ENCODE data around the gene RHCG.
"Not testable (repeated sequence)": the region's sequence is repeated elsewhere in the genome, so short reads cannot be mapped to it uniquely, and the experiment has no call there.

The RHCG gene

GRCh38 chr15:89475661-89476060 lies 20.7 kb downstream of the RHCG start:
- no peak for DNase-seq

- no peak for DNase-seq
Observed at GRCh38 chr15:89472785-89473256, 23.6 kb downstream of the RHCG start.

DNA sequence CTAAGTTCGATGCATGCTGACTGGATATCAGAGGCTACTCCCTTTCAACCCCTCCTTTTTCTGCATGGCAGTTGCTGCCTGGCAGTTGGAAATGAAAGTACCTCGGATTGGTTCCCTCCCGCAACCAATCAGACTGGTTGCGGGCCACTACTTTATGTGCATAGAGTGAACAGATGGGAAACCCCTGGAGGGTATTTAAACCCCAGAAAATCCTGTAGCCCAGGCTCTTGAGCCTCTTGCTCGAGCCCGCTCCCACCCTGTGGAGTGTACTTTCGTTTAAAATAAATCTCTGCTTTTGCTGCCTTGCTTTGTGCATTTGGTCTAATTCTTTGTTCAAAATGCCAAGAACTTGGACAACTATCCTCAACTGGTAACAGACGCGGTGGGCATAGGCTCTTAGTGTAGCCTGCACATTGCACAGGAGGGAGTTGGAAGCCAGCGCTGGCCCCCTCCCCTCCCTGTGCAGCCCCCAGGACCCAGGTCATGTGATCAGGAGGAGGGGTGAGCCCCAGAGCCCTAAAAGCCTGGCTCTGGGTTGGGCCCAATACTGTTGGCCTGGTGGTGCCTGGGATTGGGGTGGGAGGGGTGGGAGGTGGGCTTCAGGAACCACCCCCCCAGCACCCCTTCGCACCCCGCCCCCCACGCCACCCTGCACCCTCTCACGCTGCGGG lies 26.8 kb downstream of the RHCG start:
- no peak for DNase-seq

- DNase-seq: not testable (repeated sequence)
Observed at GRCh38 chr15:89468813-89469212, 27.6 kb downstream of the RHCG start.

- no peak for DNase-seq
Observed at GRCh38 chr15:89463113-89463512, 33.3 kb downstream of the RHCG start.

GRCh38 chr15:89462198-89462912 lies 34.0 kb downstream of the RHCG start:
- DNase-seq: no peak

DNA sequence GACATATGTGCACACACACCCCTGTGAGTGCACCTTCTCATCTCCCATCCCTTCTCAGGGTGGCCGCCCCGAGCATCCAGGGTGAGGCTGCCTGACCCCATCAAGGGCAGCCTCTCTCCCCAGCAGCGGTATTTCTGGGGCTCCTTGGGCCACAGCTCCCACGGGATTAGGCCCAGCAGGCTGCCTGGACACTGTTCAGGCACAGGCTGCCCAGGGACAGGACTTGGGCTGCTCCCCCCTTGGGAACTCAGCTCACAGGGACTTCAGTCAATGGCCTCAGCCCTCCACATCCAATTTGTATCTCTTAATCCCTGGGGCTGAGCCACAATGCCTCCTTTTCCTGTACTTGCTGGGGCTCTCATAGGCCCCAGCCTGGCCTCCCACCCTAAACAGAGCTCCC lies 35.0 kb downstream of the RHCG start:
- no peak for DNase-seq

DNA sequence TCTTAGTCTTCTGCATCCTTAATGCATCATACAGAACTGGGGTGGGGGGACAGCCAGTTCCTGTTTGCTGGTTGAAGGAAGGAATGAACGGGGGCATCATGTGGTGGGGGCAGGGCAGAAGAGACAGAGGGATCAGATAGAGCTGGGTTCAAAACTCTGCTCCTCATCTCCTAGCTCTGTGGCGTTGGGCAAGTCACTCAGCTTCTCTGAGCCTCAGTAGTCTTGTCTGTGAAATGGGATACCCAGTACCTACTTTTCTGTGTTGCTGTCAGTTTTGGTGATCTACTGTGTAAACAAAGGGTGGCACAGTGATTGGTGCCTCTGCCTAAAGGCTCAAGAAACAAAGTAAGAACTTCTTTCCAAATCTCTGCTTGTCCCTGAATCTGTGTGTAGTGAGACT lies 36.3 kb downstream of the RHCG start:
- no peak for DNase-seq

DNA sequence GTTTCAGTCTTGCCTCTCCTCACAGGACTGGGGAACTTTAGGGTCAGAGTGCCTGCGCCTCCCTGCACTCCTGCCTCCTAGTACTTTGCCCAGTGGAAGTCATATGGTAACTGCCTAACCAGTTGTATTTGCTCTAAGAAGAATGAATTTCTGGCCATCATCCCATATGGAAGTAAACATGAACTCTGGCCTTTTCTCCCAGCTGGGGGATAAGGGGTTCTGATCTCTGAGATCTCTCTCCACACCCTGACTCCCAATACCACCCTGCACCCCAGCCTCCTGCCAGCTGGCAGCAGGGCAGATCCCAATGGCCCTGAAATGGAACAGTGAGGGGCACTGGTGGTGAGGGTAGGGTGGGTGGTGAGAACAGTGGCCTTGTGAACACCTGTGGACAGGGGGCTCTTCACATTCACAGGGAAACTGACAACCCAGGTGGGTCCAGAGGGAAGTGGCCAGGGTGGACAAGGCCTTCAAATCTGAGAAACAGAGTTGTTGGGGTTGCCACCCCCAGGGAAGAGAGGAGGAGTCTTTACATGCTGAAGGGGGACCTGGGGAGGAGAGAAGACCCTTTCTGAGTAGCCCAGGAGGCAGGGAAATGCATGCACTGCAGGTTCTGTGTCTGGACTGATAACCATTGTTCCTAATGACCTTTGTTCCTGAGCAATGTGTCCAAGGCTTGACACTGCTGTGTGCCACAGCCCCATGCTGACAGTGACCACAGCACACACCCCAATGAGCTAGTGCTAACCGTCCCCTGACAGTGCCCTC lies 36.9 kb downstream of the RHCG start:
- no peak for DNase-seq

GRCh38 chr15:89458440-89458839 lies 37.9 kb downstream of the RHCG start:
- DNase-seq: no peak

DNA sequence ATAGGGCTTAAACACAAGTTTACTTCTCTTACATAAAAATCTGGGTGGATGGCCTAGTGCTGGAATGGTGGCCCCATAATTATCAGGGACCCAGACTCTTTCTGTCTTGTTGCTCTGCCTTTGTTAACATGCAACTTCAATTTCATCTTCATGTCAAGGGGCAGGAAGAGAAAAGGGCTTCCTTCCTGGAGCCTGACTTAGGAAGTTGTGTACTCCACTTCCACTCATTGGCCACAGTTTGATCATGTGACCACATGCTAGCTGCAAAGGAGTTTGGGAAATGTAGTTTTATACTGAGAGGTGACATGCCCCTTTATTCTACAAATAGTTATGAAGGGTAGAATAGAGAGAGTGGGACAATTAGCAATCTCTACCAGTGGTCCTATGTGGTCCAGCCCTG lies 39.3 kb downstream of the RHCG start:
- DNase-seq: no peak

- no peak for DNase-seq
Observed at GRCh38 chr15:89455535-89455934, 40.8 kb downstream of the RHCG start.

DNA sequence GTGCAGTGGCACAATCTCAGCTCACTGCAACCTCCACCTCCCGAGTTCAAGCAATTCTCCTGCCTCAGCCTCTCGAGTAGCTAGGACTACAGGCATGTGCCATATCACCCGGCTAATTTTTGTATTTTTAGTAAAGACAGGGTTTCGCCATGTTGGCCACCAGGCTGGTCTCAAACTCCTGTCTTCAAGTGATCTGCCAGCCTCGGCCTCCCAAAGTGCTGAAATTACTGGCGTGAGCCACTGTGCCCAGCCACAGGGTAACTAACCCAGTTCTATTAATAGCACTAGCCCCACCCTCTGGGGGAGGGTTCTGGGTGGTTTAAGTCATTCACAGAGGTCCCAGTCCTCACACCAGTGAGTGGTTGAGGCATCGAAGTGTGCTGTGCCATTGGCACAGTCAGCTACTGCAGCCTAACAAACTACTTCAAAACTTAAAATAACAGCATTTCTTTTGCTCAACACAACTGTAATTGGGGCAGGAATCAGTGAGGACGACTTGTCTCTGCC lies 44.0 kb downstream of the RHCG start:
- DNase-seq: no peak

GRCh38 chr15:89451846-89452245 lies 44.5 kb downstream of the RHCG start:
- DNase-seq: no peak

GRCh38 chr15:89450076-89451006 lies 46.0 kb downstream of the RHCG start:
- no peak for DNase-seq

GRCh38 chr15:89448825-89449224 lies 47.6 kb downstream of the RHCG start:
- no peak for DNase-seq

- no peak for DNase-seq
Observed at GRCh38 chr15:89447676-89448075, 48.7 kb downstream of the RHCG start.

GRCh38 chr15:89446255-89446891 lies 50.0 kb downstream of the RHCG start:
- DNase-seq: no peak

DNA sequence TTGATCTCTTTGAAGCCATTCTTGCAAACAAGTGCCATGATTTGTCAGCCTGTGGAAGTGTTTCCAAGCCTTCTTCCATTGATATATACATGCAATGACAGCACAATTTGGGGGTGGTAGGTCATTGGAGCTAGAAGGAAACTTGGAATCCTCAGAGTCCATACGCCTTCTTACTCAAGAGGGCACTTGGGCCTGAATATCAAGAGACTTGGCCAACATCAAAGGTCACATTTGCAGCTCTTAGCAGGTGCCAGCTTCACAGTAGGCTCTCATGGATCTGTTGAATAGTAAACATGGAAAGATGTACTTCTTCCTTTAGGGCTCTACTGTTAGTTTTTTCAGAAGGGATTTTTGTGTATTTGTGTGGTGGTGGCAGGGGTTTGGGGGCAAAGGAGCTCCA lies 50.9 kb downstream of the RHCG start:
- DNase-seq: no peak

DNA sequence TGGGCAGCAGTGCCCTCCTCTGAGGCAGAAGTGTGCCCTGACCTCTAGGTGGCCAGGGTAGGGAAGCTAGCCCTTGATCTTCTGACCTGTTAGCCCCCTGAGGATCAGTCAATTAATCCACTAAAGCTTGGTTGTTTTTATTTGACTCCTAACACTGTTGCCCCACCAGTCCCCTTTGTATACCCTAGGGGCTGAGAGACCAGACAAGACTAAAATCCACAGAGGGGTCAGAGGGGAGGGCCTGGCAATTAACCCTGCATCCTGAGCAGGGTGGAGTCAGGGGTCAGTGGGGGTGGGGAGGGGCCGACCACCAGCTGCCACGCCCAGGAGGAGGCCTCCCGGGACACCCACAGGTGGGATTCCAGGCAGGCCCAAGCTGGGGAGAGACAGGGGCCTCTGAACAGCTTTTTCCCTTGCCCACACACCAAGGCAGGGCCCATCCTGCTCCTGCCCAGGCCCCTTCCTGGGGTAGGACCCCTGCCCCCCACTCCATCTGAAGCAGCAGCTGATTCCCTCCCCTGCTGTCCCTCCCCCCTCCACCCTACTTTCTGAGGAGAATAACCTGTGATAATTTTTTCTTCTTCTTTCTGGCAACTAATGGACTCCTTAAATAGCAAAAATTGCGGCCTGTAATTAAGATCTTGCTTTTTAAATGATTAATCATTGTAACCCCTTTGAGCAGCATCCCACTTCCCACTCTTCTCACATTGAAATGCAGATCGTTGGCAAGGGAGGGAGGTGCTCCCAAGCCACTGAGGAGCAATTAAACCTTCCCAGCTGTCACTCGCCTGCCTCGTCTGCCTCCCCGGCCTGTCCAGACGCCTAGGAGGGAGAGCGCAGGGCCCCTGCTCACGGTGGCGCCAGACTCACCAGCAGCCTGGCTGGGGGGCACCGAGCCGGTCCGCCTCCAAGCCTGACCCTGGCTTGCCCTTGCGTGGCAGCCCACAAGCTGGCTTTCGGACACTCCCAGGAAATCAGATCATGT lies 51.9 kb downstream of the RHCG start:
- no peak for DNase-seq

DNA sequence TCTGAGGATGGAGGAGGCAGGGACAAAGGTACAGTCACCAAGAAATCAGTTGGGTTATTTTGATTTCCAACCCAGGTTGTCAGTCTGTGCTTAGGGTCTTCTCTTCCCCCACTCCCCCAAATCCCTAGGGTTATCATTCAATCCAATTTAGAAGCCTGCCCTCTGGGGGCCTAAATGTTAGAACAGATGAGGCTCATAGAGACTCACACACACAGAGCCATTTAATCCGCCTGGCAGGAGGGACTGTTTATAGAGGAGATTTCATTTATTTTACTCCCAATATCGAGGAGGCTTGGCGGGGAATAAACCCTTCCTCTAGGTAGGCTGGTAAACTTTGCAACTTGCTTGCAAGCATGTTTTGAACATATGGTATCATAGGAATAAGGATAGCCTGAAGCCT lies 52.8 kb downstream of the RHCG start:
- no peak for DNase-seq

All from effector CD8-positive, alpha-beta T cell (primary cell).